Pancreas (tissue), 10 donors: ENCODE results near the gene SPATA12. TPM values are rescaled to one million over a fixed set of nuclear protein-coding genes. Genes with fewer than 3 reads are reported as not detected.

Experiments
- ATAC-seq, 4 donors: fragments of 200-7000 bp; cut with Tn5 transposase; one replicate each; pipeline versions ENCODE4 v1.8.0 to v1.9.1; 2020; ENCODE audit warnings: mild to moderate bottlenecking in 4 of 4, moderate library complexity in 4 of 4
- DNase-seq, 6 donors: peaks; one replicate each; pipeline ENCODE4 v3.0.0-alpha.2; 2020
- FAIRE-seq: peaks from 2 replicates; lab custom pipeline; 2012; peaks lifted over from hg19 to GRCh38; lab: Jason Lieb, UNC
- H3K27ac ChIP-seq, 4 donors: fragments of 200-600 bp; sonication (generic); 1 replicate in 3 of 4; 2 replicates in 1 of 4; pipeline versions ENCODE4 v1.5.0 to v1.8.0; 2020
- H3K27me3 ChIP-seq, 4 donors: fragments of 200-600 bp; one replicate each; pipeline ENCODE4 v1.8.0; 2021
- H3K36me3 ChIP-seq, 3 donors: fragments of 200-600 bp; sonication (generic) in 1 of 3; one replicate each; pipeline versions ENCODE4 v1.5.0 to v1.8.0; 2020 to 2021
- H3K4me1 ChIP-seq, 3 donors: fragments of 200-600 bp; one replicate each; pipeline ENCODE4 v1.8.0; 2021
- H3K4me3 ChIP-seq, 4 donors: fragments of 200-600 bp; sonication (generic) in 2 of 4; one replicate each; pipeline versions ENCODE4 v1.5.0 to v1.8.0; 2020 to 2021
- H3K9me3 ChIP-seq, 4 donors: fragments of 200-600 bp; one replicate each; pipeline ENCODE4 v1.8.0; 2021
- CTCF ChIP-seq, 4 donors: fragments of 200-600 bp; sonication (generic) in 3 of 4; IDR thresholded peaks; one replicate each; pipeline versions ENCODE4 v1.5.0 to v1.8.0; 2021; ENCODE audit warnings: antibody characterized with exemption in 4 of 4
- WGBS, 2 donors: extraction: QIAGEN DNeasy Blood & Tissue Kit; methylation state at CpG; one replicate each; pipeline ENCODE4 v1.1.7; 2013; 5-methylcytosine and 5-hydroxymethylcytosine counted together
- intact Hi-C, 3 donors: fragments of 100-400 bp; cut with DNase I; formaldehyde crosslinking; loops; one replicate each; pipeline versions ENCODE4 v1.11.1 to v1.14.2; 2022
- polyA plus RNA-seq, 2 donors: library from polyadenylated mRNA; stranded (reverse); fragments of 200-250 nt; gene quantifications; one replicate each; pipeline ENCODE4 v1.2.3, GENCODE V29; 2013
- total RNA-seq, 6 donors: library from RNA; stranded (reverse); fragmentation: NEBNext Ultra II Directional in 4 of 6; extraction: Animal tissue kit (Norgen Biotek cat#: 25700) in 4 of 6; gene quantifications; one replicate each; pipeline versions ENCODE4 v1.2.1 to v1.2.4, GENCODE V29; 2021 to 2023
- donor health status: healthy with polysubstance abuse.
- donor health status: DM: no; HTN: no; CAD: no; lungs with moderate emphysema.
- donor health status: DM: no; HTN: no; CAD: no.
- donor health status: control.
- donor health status: control.
- donor health status: Bipolar disorder and iron deficiency.
- donor health status: DM: yes; HTN: yes; CAD: no.
- donor health status: DM: no; HTN: no; CAD: no.
- donor health status: DM: no; HTN: no; CAD: no.
- donor health status: DM: yes; HTN: yes; CAD: no.

Gene SPATA12
- total and polyA plus RNA-seq, 8 donors: 0.06 to 0.12 TPM; not detected in 6

- WGBS, 2 donors: 1 to 2% methylated on average over 15 of the region's 15 CpGs
- peak in 5 of 6 donors; percentile 37 to 66 (median 49) for DNase-seq
- peak; percentile 56 to 64 (median 60) for ATAC-seq
- peak overlapping the region; percentile 39 to 74 (median 70) for H3K27ac ChIP-seq
- H3K9me3 ChIP-seq: no peaks in the 10 kb centered on the region
- intact Hi-C loops: no loop called here
- no peaks in the 10 kb centered on the region for H3K36me3 ChIP-seq
- TF ChIP-seq CTCF (IDR thresholded peaks at IDR 0.05): no peak
- peaks cover 0 to 5% (median 0%) of the 10 kb centered on the region in 3 donors for H3K4me1 ChIP-seq
- H3K27me3 ChIP-seq: no peaks in the 10 kb centered on the region
- peak overlapping the region; percentile 57 to 95 (median 76) for H3K4me3 ChIP-seq
- FAIRE-seq: no peak
Measured at GRCh38 chr3:57078344-57078634, 17.8 kb downstream of the SPATA12 start.

- ATAC-seq (peak; percentile 83 to 84 (median 84)), FAIRE-seq (no peak), DNase-seq (peak; percentile 41 to 86 (median 58))
- no peak for TF ChIP-seq CTCF (IDR thresholded peaks at IDR 0.05)
- no peaks in the 10 kb centered on the region for H3K36me3 ChIP-seq
- peak overlapping the region; percentile 57 to 95 (median 76) for H3K4me3 ChIP-seq
- H3K9me3 ChIP-seq: no peaks in the 10 kb centered on the region
- intact Hi-C loops: no loop called here
- peaks cover 0 to 5% (median 0%) of the 10 kb centered on the region in 3 donors for H3K4me1 ChIP-seq
- H3K27ac ChIP-seq: peak overlapping the region; percentile 39 to 74 (median 70)
- 0 to 1% methylated on average over 69 to 91 of the region's 91 CpGs for WGBS, 2 donors
- H3K27me3 ChIP-seq: no peaks in the 10 kb centered on the region
Measured at GRCh38 chr3:57078635-57079473, 18.4 kb downstream of the SPATA12 start.

GRCh38 chr3:57079474-57079831 lies 19.0 kb downstream of the SPATA12 start:
- Histone ChIP-seq H3K4me1 (peaks cover 0 to 5% (median 0%) of the 10 kb centered on the region in 3 donors), H3K27ac (peak overlapping the region in 1 of 4 donors; percentile 28), H3K27me3 (no peaks in the 10 kb centered on the region), H3K4me3 (peak overlapping the region; percentile 57 to 95 (median 76)), H3K36me3 (no peaks in the 10 kb centered on the region), H3K9me3 (no peaks in the 10 kb centered on the region)
- intact Hi-C loops: no loop called here
- ATAC-seq (peak in 3 of 4 donors; percentile 3 to 7 (median 6)), DNase-seq (peak in 3 of 6 donors; percentile 32 to 76 (median 47)), FAIRE-seq (no peak)
- 7 to 9% methylated on average over 25 of the region's 25 CpGs for WGBS, 2 donors
- no peak for TF ChIP-seq CTCF (IDR thresholded peaks at IDR 0.05)

DNA sequence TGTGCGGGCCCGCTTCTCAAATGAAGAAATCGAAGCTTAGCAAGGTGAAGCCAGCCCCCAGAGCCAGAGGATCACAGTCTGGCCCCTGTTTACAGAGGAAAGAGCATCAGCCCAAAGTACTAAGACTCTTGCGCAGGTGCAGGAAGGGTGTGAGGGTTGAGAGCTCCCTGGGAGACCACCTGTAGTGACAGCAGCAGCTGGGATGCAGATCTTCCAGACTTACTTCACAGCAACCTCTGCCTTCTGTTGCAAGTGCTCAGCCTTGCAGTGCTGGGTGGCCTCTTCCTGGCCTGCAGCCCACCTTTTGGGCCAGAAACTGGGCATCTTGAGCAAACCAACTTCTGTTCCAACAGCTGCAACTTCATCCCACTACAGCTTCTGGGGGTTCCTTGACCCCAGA lies 19.7 kb downstream of the SPATA12 start:
- Histone ChIP-seq H3K27ac (no peak overlapping the region), H3K4me1 (peaks cover 0 to 5% (median 0%) of the 10 kb centered on the region in 3 donors), H3K36me3 (no peaks in the 10 kb centered on the region), H3K4me3 (no peak overlapping the region), H3K27me3 (no peaks in the 10 kb centered on the region), H3K9me3 (no peaks in the 10 kb centered on the region)
- intact Hi-C loops: no loop called here
- 96 to 98% methylated on average over 4 of the region's 4 CpGs for WGBS, 2 donors
- DNase-seq (no peak), ATAC-seq (no peak), FAIRE-seq (no peak)
- no peak for TF ChIP-seq CTCF (IDR thresholded peaks at IDR 0.05)

GRCh38 chr3:57081173-57081572 lies 20.7 kb downstream of the SPATA12 start:
- TF ChIP-seq CTCF (IDR thresholded peaks at IDR 0.05): no peak
- no peak overlapping the region for H3K27ac ChIP-seq
- no peaks in the 10 kb centered on the region for H3K9me3 ChIP-seq
- DNase-seq (no peak), ATAC-seq (no peak), FAIRE-seq (no peak)
- H3K36me3 ChIP-seq: no peaks in the 10 kb centered on the region
- H3K4me3 ChIP-seq: no peak overlapping the region
- H3K4me1 ChIP-seq: peaks cover 0 to 5% (median 0%) of the 10 kb centered on the region in 3 donors
- no peaks in the 10 kb centered on the region for H3K27me3 ChIP-seq
- 82 to 89% methylated on average over 3 of the region's 3 CpGs for WGBS, 2 donors
- intact Hi-C loops: no loop called here
